ENCODE measurements around the gene SNX21. TPM values are rescaled to one million over a fixed set of nuclear protein-coding genes. Genes with fewer than 3 reads are reported as not detected.
"Not testable (repeated sequence)": the region's sequence is repeated elsewhere in the genome, so short reads cannot be mapped to it uniquely, and the experiment has no call there.

SNX21 gene
- total RNA-seq, 2 experiments from 2014 or later, result 1.6 TPM

DNA sequence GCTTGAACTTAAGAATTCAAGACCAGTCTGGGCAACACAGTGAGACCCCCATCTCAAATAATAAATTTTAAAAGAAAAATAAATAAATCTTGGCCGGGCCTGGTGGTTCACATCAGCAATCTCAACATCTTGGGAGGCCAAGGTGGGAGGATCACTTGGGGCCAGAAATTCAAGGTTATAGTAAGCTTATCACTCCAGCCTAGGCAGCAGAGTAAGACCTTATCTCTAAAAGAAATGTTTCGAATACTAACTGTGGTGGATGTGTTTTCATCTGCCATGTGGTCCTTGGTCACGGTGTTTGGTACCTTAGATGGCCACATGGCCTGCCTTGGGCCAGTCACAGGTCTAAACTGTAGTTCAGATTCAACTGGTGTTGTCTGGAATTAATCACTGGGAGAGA, 15.4 kb upstream of the SNX21 start:
- ChIA-PET CTCF (no interaction called here), POLR2A (interaction anchor here (0.5 kb wide), 1 partner anchor 117 kb away, joined by 3 read pairs; no protein-coding TSS in a partner anchor)

DNA sequence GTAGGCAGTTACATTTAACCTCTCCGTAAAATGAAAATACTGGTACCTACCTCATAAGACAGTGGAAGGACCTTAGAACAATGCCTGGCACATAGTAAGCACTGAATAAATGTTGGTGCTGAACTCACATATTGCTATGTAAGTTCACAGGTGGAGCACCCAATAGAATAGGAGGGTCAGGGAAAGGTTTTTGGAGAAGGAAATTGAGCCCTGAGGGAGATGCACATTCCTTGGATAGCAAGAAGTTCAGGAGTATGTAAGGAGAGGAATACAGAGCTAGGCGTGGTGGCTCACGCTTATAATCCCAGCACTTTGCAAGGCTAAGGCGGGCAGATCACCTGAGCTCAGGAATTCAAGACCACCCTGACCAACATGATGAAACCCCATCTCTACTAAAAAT, 14.1 kb upstream of the SNX21 start:
- ChIA-PET POLR2A (no interaction called here), CTCF (interaction anchor here (0.7 kb wide), 1 partner anchor 193 kb away, joined by 3 read pairs; no protein-coding TSS in a partner anchor)

DNA sequence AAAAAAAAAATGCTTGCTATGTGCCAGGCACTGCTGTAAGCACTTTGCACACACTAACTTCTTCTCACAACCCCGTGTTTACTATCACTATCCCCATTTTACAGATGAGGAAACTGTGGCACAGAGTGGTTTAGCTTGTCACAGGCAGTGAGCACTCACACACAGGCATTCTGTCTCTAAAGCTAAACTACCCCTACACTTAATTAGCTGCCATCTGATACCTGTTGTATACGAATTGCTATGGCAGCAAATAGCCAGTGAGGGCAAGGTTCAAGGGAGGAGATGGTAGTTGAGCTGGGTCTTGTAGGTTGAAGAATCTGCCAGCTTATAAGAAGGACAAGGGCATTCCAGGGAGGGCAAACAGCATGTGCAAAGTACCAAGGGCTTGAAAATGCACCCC, 11.7 kb upstream of the SNX21 start:
- POLR2A ChIA-PET, result interaction anchor here (0.9 kb wide), 1 partner anchor 9 kb away, joined by 3 read pairs; the partner anchor contains the start of gene UBE2C
- CTCF ChIA-PET, result interaction anchor here (0.7 to 1.9 kb wide), 3 partner anchors 9 to 23 kb away, joined by 3 to 6 read pairs (median 3); no protein-coding TSS in a partner anchor

DNA sequence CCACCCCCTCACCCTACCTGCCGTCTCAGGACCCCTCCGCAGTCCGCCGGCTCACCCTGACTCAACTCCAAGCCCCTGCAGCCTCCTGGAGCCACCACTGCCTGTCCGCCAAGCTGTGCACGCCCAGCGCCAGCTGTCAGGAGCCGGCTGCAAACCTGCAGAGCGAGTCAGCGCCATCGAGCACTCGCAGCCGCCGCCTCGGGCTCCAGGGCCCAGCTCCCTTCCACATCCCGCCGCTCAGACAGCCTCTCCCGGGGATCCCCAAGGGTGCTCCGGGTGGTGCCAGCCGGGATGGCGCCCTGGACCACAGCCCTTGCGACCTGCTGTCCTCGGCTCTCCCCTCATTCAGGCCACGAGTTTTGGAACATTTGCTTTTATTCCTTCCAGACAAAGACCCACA, 10.7 kb upstream of the SNX21 start:
- ChIA-PET CTCF (interaction anchor here (1.2 to 1.9 kb wide), 2 partner anchors 10 to 24 kb away, joined by 3 to 6 read pairs; no protein-coding TSS in a partner anchor), POLR2A (interaction anchor here (0.9 kb wide), 1 partner anchor 10 kb away, joined by 3 read pairs; the partner anchor contains the start of gene UBE2C)

DNA sequence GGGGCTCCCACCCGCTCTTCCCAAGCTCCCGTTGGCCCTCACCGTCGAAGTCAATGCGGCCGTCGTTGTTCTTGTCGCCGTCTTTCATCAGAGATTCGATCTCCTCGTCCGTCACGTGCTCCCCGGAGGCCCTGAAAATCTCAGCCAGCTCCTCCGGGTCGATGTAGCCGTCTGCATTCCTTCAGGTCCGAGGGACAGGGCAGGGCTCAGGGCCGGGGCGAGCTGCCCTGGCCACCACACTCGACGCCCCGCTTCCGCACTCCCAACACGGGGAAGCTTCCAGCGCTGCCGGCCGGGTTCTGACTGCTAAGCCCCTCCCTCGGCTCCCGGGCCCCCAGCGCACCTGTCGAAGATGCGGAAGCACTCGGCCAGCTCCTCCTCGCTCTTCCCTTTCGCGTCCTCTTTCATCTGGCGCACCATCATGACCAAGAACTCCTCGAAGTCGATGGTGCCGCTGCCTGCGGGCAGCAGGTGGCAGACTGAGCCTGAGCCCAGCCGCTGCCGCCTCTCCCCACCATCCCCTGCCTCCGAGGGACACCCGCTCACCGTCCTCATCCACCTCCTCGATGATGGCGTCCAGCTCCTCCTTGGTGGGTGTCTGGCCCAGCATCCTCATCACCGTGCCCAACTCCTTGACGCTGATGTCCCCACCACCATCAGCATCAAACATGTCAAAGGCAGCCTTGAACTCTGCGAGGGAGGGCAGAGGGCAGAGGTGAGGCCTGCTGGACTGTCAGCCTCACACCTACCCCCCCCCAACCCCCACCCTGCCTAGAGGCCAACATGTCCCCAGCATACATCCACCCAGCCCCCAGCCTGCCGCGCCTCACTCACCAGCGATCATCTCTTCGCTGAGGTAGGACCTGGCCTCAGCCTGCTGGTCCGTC, 9.4 kb upstream of the SNX21 start:
- ChIA-PET CTCF (interaction anchor here (0.7 to 2.6 kb wide), 10 partner anchors 10 to 163 kb away, joined by 3 to 13 read pairs (median 4); partner anchors contain the start of gene SNX21), POLR2A (interaction anchor here (0.9 to 1.1 kb wide), 2 partner anchors 110 to 147 kb away, joined by 3 to 4 read pairs; partner anchors contain the start of gene PCIF1)

DNA sequence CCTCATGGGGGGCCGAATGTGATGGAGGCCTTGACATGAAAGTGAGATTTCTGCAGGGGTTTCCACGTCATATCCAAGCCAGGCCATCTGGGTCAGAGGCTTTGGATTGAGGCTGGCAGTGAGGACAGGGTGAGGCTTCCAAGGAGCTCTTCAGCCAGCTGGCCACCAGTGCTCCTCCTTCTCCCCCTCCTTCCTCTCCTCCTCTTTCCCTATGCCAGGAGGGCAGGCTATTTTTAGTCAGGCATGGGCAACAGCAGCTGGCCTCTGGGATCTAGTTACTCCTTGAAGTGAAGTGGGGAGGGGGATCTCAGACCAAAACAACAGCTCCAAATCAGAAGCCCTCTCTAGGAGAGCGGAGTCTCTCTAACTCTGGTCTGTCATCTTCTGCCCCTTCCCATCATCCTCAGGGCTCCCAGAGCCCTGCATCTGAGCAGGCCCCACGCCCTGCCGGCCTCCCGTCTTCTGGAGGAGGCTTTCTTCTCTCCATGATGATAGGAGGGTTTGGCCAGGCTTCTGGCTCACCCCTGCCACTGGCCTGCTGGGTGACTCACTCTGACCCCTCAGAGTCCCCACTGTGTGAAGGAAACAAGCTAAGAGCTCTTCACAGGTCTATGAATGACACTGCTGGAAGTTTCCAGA, 7.1 kb upstream of the SNX21 start:
- ChIA-PET CTCF (interaction anchor here (2.6 kb wide), 1 partner anchor 13 kb away, joined by 13 read pairs; no protein-coding TSS in a partner anchor), POLR2A (interaction anchor here (0.9 kb wide), 1 partner anchor 120 kb away, joined by 3 read pairs; no protein-coding TSS in a partner anchor)

DNA sequence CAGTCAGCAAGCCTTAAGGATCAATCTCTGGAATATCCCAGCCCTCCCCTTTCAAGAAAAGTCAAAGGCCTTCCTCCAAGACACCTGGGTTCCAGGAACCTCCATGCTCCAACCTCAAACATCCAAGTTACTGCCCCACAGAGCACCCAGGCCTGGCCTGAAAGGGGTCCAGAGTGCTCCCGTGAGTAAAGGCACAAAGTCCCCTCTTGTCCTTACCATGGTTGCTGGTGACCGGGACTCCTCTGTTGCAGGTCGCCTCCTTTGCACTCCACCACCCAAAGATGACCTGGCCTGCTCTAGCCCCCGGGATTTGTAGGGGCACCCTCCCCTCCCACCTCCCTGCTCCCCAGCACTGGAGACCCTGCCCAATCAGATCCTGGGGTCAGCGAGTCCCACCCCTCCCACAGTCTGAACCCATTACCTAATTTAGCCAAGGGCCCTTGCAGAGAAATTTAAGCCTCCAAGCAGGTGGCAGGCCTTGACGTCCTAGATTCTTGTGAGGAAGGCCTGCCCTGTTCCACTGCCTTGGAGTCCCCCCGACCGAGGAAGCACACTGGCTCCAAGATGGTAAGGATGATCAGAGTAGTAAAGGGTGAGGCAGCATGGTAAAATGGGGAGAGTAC, 6.5 kb upstream of the SNX21 start, which contains the start of gene TNNC2:
Gene TNNC2, minus strand, starts transcription at position 283 of the 623 bp plus-strand sequence. Its CDS starts 64 bp downstream, at position 219.
- CTCF ChIA-PET, result no interaction called here
- POLR2A ChIA-PET, result no interaction called here

DNA sequence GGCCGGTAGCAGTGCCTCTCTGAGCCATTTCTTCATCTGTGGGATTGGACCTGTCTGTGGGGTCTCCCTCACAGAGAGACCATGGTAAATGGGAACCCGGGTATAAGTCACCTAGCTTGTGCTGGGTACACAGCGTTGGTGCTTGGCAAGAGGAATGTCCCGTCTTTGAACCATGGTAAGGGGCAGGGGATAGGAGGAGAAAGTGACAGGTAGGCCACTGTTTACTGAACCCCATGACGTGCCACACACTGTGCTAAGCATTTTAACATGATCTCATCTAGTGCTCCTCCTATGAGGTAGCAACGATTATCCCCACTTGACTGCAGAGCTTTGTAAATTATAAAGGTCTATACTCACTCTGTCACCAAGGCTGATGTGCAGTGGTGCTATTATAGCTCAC, 5.9 kb upstream of the SNX21 start:
- CTCF ChIA-PET, result interaction anchor here (1.1 kb wide), 1 partner anchor 142 kb away, joined by 4 read pairs; no protein-coding TSS in a partner anchor
- POLR2A ChIA-PET, result no interaction called here

DNA sequence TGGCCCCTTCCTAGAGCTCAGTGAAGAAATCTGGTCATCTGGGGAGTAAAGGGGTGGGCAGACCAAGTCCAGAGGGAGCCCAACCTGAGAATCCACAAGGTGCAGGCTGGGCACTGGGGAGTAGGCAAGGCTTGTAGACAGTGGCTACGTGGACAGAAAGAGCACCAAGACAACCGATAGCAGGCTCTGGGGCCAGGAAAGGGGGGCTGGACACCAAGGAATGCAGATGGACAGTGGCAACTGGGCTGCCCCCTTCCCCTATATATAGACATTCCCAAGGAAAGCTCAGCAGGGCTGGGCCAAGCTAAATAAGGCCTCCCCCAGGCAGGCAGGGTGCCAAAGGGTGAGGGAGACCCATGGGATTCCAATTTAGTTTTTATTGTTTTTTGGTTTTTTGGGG, 5.0 kb upstream of the SNX21 start:
- CTCF ChIA-PET, result interaction anchor here (0.7 to 1.1 kb wide), 2 partner anchors 141 to 473 kb away, joined by 4 read pairs; no protein-coding TSS in a partner anchor
- POLR2A ChIA-PET, result no interaction called here

DNA sequence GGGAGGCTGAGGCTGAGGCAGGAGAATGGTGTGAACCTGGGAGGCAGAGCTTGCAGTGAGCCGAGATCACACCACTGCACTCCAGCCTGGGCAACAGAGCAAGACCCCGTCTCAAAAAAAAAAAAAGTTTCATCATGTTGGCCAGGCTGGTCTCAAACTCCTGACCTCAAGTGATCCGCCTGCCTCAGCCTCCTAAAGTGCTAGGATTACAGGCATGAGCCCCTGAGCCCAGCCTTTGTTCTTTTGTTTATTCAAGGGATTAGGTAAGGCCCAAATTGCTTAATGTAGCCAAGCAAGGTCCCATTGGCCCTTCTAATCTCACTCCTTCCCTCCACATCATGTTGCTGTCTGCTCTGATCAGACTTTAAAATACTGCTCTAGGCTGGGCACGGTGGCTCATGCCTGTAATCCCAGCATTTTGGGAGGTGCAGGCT, 3.9 kb upstream of the SNX21 start:
- CTCF ChIA-PET, POLR2A ChIA-PET: not testable (repeated sequence)

DNA sequence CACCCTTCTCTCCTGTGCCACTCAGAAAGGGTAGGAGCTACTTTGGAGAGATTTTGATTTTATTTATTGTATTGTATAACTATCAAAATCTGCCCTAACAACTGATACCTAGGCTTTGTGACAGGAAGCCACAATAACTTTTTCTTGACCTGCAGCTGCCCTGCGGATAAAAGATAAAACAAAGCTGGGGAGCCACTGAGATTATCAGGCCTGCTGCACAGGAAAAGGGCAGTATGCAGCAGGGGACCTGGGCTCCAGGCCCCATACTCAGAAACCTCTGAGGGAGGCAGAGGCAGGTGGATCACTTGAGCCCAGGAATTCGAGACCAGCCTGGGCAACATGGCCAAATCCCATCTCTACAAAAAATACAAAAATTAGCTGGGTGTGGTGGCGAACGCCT, 980 bp upstream of the SNX21 start:
- POLR2A ChIA-PET, result interaction anchor here (0.5 kb wide), 1 partner anchor 103 kb away, joined by 5 read pairs; no protein-coding TSS in a partner anchor
- CTCF ChIA-PET, result no interaction called here

DNA sequence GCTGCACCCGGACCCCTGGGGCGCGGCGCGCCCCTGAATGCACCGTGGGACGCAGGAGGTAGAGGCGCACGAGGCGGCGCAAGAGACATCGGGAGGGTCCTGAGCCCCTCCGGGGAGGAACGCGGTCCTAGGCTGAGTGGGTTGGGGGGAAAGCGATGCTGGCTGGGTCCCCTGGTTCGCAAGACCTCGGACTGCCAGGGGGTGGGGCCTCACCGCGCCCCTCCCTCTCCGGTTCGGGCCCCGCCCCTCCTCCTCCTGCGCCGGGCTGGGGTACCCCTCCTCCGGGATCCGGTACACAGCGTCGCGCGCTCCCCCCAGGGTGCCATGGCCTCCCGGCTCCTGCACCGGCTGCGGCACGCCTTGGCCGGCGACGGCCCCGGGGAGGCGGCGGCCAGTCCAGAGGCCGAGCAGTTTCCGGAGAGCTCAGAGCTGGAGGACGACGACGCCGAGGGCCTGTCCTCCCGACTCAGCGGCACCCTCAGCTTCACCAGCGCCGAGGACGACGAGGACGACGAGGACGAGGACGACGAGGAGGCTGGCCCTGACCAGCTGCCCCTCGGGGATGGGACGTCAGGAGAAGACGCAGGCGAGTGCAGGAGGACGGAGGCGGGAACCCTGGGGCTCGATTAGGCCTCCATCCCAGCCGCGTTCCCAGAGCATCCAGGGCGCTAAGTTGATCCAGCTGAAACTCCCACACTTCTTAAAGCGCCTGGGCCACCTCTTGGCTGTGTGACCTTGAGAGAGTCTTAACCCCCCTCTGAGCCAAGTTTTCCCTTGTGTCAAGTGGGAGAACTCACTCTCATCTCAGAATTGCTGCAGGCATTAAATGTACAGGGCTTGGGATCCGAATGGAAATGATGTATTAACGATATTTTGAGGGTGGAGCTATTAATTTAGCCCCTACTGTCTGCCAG, 541 bp downstream of the SNX21 start:
- ChIA-PET POLR2A (interaction anchor here (0.9 kb wide), 1 partner anchor 101 kb away, joined by 7 read pairs; the partner anchor contains the start of gene PCIF1), CTCF (interaction anchor here (1.2 to 1.8 kb wide), 2 partner anchors 10 to 136 kb away, joined by 3 to 5 read pairs; no protein-coding TSS in a partner anchor)

DNA sequence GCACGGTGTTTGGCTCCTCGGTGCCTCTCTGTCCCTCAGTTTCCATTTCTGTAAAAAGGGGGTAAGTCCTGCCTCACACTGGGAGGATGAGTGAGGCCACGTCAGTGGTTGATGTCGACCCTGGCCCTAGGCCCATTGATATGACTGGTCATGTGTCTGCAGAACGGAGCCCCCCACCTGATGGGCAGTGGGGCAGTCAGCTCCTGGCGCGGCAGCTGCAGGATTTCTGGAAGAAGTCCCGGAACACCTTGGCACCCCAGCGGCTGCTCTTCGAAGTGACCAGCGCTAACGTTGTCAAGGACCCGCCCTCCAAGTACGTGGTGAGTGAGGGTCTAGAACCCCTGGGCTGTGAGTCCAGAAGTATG, 1.2 kb downstream of the SNX21 start:
- POLR2A ChIA-PET, result interaction anchor here (0.9 kb wide), 1 partner anchor 100 kb away, joined by 7 read pairs; the partner anchor contains the start of gene PCIF1
- CTCF ChIA-PET, result interaction anchor here (1.2 to 1.8 kb wide), 2 partner anchors 11 to 135 kb away, joined by 3 to 5 read pairs; no protein-coding TSS in a partner anchor

DNA sequence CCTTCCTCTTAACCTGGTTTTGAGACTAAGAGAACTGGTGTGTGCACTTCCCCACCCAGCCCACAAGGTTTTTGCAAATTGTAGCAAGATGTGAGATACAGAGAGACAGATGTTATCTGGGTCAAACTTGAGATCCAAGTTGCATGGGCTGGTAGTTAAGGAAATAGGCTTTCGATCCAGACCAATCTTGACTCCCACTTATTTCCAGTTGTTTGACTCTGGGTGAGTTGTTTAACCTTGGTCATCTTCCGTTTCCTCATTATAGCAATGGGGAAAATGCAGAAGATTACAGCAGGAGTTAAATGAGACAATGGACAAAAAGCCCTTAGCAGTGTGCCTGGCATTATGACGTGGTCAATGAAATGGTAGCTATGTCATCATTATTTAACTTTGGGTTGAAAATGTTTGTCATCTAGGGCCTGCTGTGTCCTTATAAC, 1.7 kb downstream of the SNX21 start:
- ChIA-PET CTCF (interaction anchor here (1.8 kb wide), 1 partner anchor 11 kb away, joined by 5 read pairs; no protein-coding TSS in a partner anchor), POLR2A (no interaction called here)

DNA sequence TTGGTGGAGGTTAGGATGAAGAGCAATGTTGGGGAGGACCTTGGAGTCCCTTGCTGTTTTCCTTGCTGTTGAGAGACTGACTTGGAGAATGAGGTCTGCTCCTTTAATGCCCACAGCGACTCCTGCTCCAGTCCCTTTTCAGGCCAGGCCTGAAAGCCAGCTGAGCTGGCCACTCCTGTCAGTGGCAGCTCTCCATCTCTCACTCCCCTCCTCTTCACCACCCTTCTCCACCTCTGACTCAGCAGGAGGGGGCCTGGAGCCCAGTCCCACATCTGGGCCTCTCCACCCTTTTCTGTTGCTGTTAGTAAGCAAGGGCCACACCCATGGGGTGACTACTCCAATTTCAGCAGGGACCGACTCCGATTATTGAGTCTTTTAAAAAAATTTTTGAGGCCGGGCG, 2.2 kb downstream of the SNX21 start:
- ChIA-PET POLR2A (no interaction called here), CTCF (no interaction called here)

DNA sequence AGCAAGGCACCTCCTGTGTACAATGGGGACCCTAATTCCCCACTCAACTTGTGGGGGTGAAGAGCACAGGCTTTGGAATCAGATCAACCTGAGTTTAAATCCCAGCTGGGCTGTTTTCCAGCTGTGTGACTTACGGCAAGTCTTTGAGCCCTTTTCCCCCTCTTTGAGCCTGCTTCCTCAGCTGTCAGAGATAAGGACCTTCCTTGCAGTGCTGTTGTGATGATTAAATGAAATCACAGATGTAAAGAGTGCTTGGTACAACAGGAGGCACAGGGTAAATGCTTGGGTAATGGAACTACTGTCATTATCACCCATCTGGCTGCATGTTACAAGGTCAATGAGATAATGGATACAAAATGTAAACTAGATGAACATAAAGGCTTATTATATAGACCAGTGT, 3.2 kb downstream of the SNX21 start:
- CTCF ChIA-PET, result interaction anchor here (0.7 kb wide), 1 partner anchor 225 kb away, joined by 3 read pairs; no protein-coding TSS in a partner anchor
- POLR2A ChIA-PET, result no interaction called here

DNA sequence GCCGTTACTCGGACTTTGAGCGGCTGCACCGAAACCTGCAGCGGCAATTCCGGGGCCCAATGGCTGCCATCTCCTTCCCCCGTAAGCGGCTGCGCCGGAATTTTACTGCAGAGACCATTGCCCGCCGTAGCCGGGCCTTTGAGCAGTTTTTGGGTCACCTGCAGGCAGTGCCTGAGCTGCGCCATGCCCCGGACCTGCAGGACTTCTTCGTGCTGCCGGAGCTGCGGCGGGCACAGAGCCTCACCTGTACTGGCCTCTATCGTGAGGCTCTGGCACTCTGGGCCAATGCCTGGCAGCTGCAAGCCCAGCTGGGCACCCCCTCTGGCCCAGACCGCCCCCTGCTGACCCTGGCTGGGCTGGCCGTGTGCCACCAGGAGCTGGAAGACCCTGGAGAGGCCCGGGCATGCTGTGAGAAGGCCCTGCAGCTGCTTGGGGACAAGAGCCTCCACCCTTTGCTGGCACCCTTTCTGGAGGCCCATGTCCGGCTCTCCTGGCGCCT, 7.2 kb downstream of the SNX21 start:
- CTCF ChIA-PET, result no interaction called here
- POLR2A ChIA-PET, result no interaction called here

Data from activated CD8-positive, alpha-beta memory T cell treated with anti-CD3 and anti-CD28 coated beads for 36 hours (primary cell).